Esophagus squamous epithelium (tissue), 5 donors: Measurements from ENCODE around the gene TBC1D23. TPM values are rescaled to one million over a fixed set of nuclear protein-coding genes. Genes with fewer than 3 reads are reported as not detected.

Source experiments
- DNase-seq: peaks from one replicate; lab custom pipeline; 2025; lab: John Stamatoyannopoulos, UW
- H3K27ac ChIP-seq, 4 donors: fragments of 200-600 bp; sonication (generic); one replicate each; pipeline ENCODE4 v1.5.1; 2016 to 2019; ENCODE audit warnings: mild to moderate bottlenecking in 1 of 4
- H3K27me3 ChIP-seq, 4 donors: fragments of 200-600 bp; sonication (generic); 1 replicate in 3 of 4; 2 replicates in 1 of 4; pipeline versions ENCODE4 v1.5.1 to v1.6.0; 2017 to 2021; ENCODE audit warnings: antibody characterized with exemption in 1 of 4
- H3K36me3 ChIP-seq, 3 donors: fragments of 200-600 bp; sonication (generic); one replicate each; pipeline ENCODE4 v1.5.1; 2016 to 2019
- H3K4me1 ChIP-seq, 3 donors: fragments of 200-600 bp; sonication (generic); one replicate each; pipeline ENCODE4 v1.5.1; 2017 to 2019
- H3K4me3 ChIP-seq, 4 donors: fragments of 200-600 bp; sonication (generic); 1 replicate in 3 of 4; 2 replicates in 1 of 4; pipeline ENCODE4 v1.5.1; 2016 to 2019; ENCODE audit warnings: mild to moderate bottlenecking in 2 of 4, moderate library complexity in 1 of 4
- H3K9me3 ChIP-seq, 3 donors: fragments of 200-600 bp; sonication (generic); one replicate each; pipeline ENCODE4 v1.5.1; 2016 to 2019
- POLR2A ChIP-seq, 4 donors: fragments of 450-650 bp; IDR thresholded peaks; one replicate each; pipeline ENCODE4 v1.6.1; 2017; ENCODE audit warnings: antibody characterized with exemption in 4 of 4, mild to moderate bottlenecking in 4 of 4, moderate library complexity in 3 of 4
- WGBS, 2 donors: methylation state at CpG; one replicate each; pipeline ENCODE4 v1.1.5; 2018; 5-methylcytosine and 5-hydroxymethylcytosine counted together
- intact Hi-C: fragments of 100-400 bp; cut with DNase I; formaldehyde crosslinking; loops from one replicate; pipeline ENCODE4 v1.15.0; 2022
- total RNA-seq, 4 donors: library from RNA; depleted of rRNA; stranded (reverse); fragments of >200 nt; gene quantifications; one replicate each; pipeline ENCODE4 v1.1.0, GENCODE V29; 2016
- TF ChIP-seq, protein P1 (sequence below), 6 experiments: fragments of 450-650 bp in 4 of 6; fragments of 200-600 bp in 2 of 6; sonication (generic) in 2 of 6; IDR thresholded peaks; one replicate each; pipeline ENCODE4 v1.5.1; 2016 to 2019; ENCODE audit warnings: antibody characterized with exemption in 6 of 6, mild to moderate bottlenecking in 4 of 6, moderate library complexity in 4 of 6
- donor health status: DM: yes; HTN: yes; CAD: no.

The TBC1D23 gene
- total RNA-seq, 4 donors from 2014 or later: 16.3 to 40.0 (median 32.1) TPM

DNA sequence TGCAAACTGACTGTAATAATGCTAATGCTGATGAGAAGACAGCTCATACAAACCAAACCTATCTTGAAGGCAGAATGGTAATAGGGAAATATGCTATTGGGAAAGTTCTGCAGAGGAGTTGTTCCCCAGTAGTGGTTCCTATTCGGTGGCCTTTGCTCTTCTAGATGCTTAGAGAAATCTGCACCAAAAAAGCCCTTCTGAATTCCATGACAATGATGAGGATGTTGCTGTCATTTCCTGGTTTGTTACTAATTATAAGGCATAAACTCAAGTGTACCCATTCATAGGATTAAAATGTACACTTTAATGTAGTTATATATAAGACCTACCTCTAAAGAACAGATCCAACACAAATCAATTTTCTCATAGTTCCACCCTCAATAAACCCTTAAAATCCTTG is 110.0 kb downstream of the TBC1D23 start:
- 87 to 89% methylated on average over 1 of the region's 1 CpG for WGBS, 2 donors
- Histone ChIP-seq H3K4me1 (no peaks in the 10 kb centered on the region), H3K27me3 (no peaks in the 10 kb centered on the region), H3K9me3 (no peaks in the 10 kb centered on the region), H3K4me3 (no peak overlapping the region), H3K27ac (no peak overlapping the region), H3K36me3 (peaks cover 0 to 98% (median 21%) of the 10 kb centered on the region in 3 donors)
- DNase-seq: no peak
- TF ChIP-seq, protein P1, sequence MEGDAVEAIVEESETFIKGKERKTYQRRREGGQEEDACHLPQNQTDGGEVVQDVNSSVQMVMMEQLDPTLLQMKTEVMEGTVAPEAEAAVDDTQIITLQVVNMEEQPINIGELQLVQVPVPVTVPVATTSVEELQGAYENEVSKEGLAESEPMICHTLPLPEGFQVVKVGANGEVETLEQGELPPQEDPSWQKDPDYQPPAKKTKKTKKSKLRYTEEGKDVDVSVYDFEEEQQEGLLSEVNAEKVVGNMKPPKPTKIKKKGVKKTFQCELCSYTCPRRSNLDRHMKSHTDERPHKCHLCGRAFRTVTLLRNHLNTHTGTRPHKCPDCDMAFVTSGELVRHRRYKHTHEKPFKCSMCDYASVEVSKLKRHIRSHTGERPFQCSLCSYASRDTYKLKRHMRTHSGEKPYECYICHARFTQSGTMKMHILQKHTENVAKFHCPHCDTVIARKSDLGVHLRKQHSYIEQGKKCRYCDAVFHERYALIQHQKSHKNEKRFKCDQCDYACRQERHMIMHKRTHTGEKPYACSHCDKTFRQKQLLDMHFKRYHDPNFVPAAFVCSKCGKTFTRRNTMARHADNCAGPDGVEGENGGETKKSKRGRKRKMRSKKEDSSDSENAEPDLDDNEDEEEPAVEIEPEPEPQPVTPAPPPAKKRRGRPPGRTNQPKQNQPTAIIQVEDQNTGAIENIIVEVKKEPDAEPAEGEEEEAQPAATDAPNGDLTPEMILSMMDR (IDR thresholded peaks at IDR 0.05): no peak
- TF ChIP-seq POLR2A (IDR thresholded peaks at IDR 0.05): no peak
- intact Hi-C loops: no loop called here

DNA sequence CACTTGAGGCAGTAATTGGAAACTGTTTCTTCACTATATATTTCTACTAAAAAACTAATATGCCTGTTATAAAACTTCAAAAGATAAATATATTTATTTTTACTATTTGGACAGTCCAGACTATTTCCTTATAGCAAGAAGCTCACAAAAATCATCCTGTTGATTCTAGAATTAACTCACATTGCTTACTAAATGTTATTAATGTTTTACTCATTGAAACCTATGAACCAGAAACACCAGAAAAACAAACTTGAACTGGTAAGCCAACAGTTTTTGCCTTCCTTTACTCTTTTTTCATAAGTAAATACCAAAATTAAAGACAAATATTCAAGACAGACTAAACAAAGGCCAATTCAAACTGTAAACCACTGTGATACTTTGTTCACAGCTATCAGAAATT is 113.7 kb downstream of the TBC1D23 start:
- H3K9me3 ChIP-seq: no peaks in the 10 kb centered on the region
- intact Hi-C loops: no loop called here
- H3K27ac ChIP-seq: no peak overlapping the region
- no peak for TF ChIP-seq POLR2A (IDR thresholded peaks at IDR 0.05)
- TF ChIP-seq, protein P1 (IDR thresholded peaks at IDR 0.05): no peak
- H3K36me3 ChIP-seq: peaks cover 4 to 100% (median 25%) of the 10 kb centered on the region in 3 donors
- H3K27me3 ChIP-seq: no peaks in the 10 kb centered on the region
- H3K4me3 ChIP-seq: no peak overlapping the region
- H3K4me1 ChIP-seq: no peaks in the 10 kb centered on the region
- no peak for DNase-seq

Other genes with a start within 250 kb of the TBC1D23 start
- 10 to 100 TPM in 2 of 4 donors, 1 to 10 TPM in 2; 2.5 to 23.5 (median 10.7) TPM for gene FILIP1L, start 146.5 kb upstream of the TBC1D23 start, total RNA-seq
- 10 to 100 TPM; 12.5 to 37.2 (median 23.8) TPM for gene NIT2, start 73.8 kb downstream of the TBC1D23 start, total RNA-seq
- 10 to 100 TPM; 32.0 to 51.3 (median 44.3) TPM for gene TOMM70, start 140.1 kb downstream of the TBC1D23 start, total RNA-seq
- gene LNP1, start 140.5 kb downstream of the TBC1D23 start, total RNA-seq: 1 to 10 TPM in 2 of 4 donors, under 1 TPM in 2; 0.31 to 1.5 (median 0.97) TPM
- gene TMEM45A, start 231.6 kb downstream of the TBC1D23 start, total RNA-seq: 10 to 100 TPM in 1 of 4 donors, 1 to 10 TPM in 3; 1.8 to 25.1 (median 5.1) TPM